Measurements from ENCODE around the gene LDLRAP1. TPM values are rescaled to one million over a fixed set of nuclear protein-coding genes. Genes with fewer than 3 reads are reported as not detected.

Gene LDLRAP1
- total and polyA plus RNA-seq, 11 donors = 9.0 to 17.4 (median 13.3) TPM

- 71 to 81% (median 77%) methylated on average over 6 of the region's 6 CpGs for WGBS, 4 donors
- Histone ChIP-seq H3K4me1 (no peaks in the 10 kb centered on the region), H3K27ac (no peak overlapping the region), H3K36me3 (no peaks in the 10 kb centered on the region), H3K9me3 (peaks cover 0 to 3% (median 0%) of the 10 kb centered on the region in 12 donors), H3K4me3 (no peak overlapping the region), H3K27me3 (no peaks in the 10 kb centered on the region)
- no peak for TF ChIP-seq CTCF (IDR thresholded peaks at IDR 0.05)
- no peak for TF ChIP-seq POLR2A (IDR thresholded peaks at IDR 0.05)
- DNase-seq = no peak
- intact Hi-C loops (cut with DNase I) = loop anchor here in 1 of 10 donors (10.0 kb wide), 1 partner anchor 230 kb away; no protein-coding TSS in a partner anchor
- ATAC-seq = no peak
These were observed 28.4 kb upstream of the LDLRAP1 start for GRCh38 chr1:25515033-25515432.

GRCh38 chr1:25516686-25517085, 26.7 kb upstream of the LDLRAP1 start:
- Histone ChIP-seq H3K27me3 (no peaks in the 10 kb centered on the region), H3K9me3 (peaks cover 0 to 3% (median 0%) of the 10 kb centered on the region in 12 donors), H3K36me3 (no peaks in the 10 kb centered on the region), H3K27ac (no peak overlapping the region), H3K4me3 (no peak overlapping the region), H3K4me1 (no peaks in the 10 kb centered on the region)
- DNase-seq (no peak), ATAC-seq (no peak)
- WGBS, 4 donors = 71 to 84% (median 81%) methylated on average over 3 of the region's 3 CpGs
- TF ChIP-seq CTCF (IDR thresholded peaks at IDR 0.05) = no peak
- no peak for TF ChIP-seq POLR2A (IDR thresholded peaks at IDR 0.05)
- intact Hi-C loops (cut with DNase I) = loop anchor here in 2 of 10 donors (1.0 to 10.0 kb wide), 2 partner anchors 15 to 232 kb away; no protein-coding TSS in a partner anchor

- H3K4me3 ChIP-seq = no peak overlapping the region
- TF ChIP-seq POLR2A (IDR thresholded peaks at IDR 0.05) (no peak), CTCF (IDR thresholded peaks at IDR 0.05) (no peak)
- peak in 1 of 4 donors; percentile 41 for ATAC-seq
- intact Hi-C loops (cut with DNase I) = loop anchor here in 2 of 10 donors (1.0 to 10.0 kb wide), 2 partner anchors 16 to 233 kb away; no protein-coding TSS in a partner anchor
- peaks cover 0 to 1% (median 0%) of the 10 kb centered on the region in 12 donors for H3K9me3 ChIP-seq
- H3K36me3 ChIP-seq = no peaks in the 10 kb centered on the region
- H3K27me3 ChIP-seq = no peaks in the 10 kb centered on the region
- 71 to 80% (median 75%) methylated on average over 33 of the region's 33 CpGs for WGBS, 4 donors
- no peak for DNase-seq
- no peak overlapping the region for H3K27ac ChIP-seq
- H3K4me1 ChIP-seq = no peaks in the 10 kb centered on the region
These were observed 25.7 kb upstream of the LDLRAP1 start for GRCh38 chr1:25517476-25518394.

- DNase-seq (no peak), ATAC-seq (no peak)
- WGBS, 4 donors = 82 to 94% (median 90%) methylated on average over 5 of the region's 5 CpGs
- Histone ChIP-seq H3K9me3 (no peaks in the 10 kb centered on the region), H3K27me3 (no peaks in the 10 kb centered on the region), H3K27ac (no peak overlapping the region), H3K4me1 (peaks cover 0 to 6% (median 0%) of the 10 kb centered on the region in 12 donors), H3K4me3 (no peak overlapping the region), H3K36me3 (no peaks in the 10 kb centered on the region)
- TF ChIP-seq CTCF (IDR thresholded peaks at IDR 0.05) (no peak), POLR2A (IDR thresholded peaks at IDR 0.05) (no peak)
- intact Hi-C loops (cut with DNase I) = loop anchor here in 7 of 10 donors (5.0 to 10.0 kb wide), 7 partner anchors 112 to 293 kb away; partner anchors contain the start of gene RSRP1 (in 1 of the 7)
These were observed 23.8 kb upstream of the LDLRAP1 start for GRCh38 chr1:25519624-25520023.

Measured in heart left ventricle (tissue), 16 donors.